ENCODE data around the gene DEPDC4.

DEPDC4 gene

DNA sequence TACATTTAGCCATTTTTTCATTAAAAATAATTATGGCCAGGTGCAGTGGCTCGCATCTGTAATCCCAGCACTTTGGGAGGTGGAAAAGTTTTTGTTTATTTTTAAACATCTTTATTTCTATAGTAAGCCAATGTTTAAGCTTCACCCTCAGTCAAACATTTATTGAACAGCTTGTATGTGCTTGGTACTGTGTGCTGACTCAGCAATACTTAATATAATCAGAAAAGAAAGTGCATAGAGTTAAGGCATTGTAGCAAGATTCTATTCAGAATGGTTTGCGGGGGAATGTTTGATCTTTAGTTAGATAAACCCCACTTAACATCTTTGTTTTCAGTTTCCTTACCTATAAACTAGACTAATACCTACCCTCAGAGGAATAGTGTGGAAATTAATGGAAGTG, 55.2 kb downstream of the DEPDC4 start:
- DNase-seq, result no peak

GRCh38 chr12:100208834-100209233, 58.0 kb downstream of the DEPDC4 start:
- DNase-seq, result no peak

DNA sequence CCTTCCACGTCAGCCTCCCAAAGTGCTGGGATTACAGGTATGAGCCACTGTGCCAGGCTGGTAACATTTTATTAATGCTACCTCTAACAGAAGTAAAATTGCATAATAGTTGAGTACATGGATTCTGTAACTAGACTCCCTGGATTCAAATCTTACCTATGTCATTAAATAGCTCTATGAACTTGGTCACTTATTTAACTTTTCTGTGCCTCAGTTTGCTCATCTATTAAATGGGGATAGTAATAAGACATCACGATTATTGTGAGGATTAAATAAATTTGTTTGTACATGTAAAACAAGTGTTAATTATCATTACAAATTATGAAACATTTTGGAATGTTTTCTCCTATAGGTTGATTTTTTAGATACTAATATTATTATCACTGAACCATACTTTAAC, 59.6 kb downstream of the DEPDC4 start:
- no peak for DNase-seq

- DNase-seq, result no peak
Observed at GRCh38 chr12:100201604-100202423, 65.1 kb downstream of the DEPDC4 start.

- DNase-seq, result peak; percentile 93 to 94
Observed at GRCh38 chr12:100200463-100201181, 66.3 kb downstream of the DEPDC4 start, which contains the start of gene ACTR6. Gene ACTR6, plus strand, starts transcription at chr12:100200815. Its CDS starts 37 bp downstream, at chr12:100200852.

- DNase-seq, result peak; percentile 70 to 78
Observed at GRCh38 chr12:100199347-100200149, 67.3 kb downstream of the DEPDC4 start.

DNA sequence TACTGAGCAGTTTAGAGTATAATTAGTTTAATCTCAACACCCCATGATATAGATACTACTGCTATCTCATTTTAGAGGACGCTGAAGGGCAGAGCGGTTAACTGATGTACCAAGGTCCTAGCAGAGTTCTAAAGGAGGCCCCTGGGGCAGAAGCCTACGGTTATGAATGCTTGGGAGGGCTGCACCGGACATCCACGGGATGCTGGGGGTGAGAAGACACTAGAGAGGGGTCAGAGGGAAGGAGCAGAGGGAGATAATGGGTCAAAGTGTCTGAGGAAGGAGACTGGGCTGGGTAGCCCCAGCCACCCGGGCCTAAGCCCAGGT, 67.9 kb downstream of the DEPDC4 start:
- DNase-seq, result no peak

DNA sequence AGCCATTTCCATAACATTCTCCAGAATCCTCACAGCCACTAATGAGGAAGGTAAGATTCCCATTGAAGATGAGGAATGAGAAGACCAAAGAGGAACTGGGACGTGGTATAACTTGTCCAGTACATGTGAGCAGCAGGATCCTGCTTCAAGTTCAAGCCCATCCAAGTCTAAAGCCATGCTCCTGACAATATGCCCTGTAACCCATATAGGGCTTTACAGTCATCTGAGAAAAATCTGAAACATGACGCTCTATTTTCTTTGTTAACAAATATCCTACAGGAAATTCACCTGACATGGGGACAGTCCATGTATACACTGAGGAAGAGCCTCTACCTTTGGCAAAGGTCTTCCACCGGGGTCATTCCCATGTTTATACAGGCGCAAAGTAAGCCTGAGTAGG, 69.4 kb downstream of the DEPDC4 start:
- DNase-seq, result no peak

DNA sequence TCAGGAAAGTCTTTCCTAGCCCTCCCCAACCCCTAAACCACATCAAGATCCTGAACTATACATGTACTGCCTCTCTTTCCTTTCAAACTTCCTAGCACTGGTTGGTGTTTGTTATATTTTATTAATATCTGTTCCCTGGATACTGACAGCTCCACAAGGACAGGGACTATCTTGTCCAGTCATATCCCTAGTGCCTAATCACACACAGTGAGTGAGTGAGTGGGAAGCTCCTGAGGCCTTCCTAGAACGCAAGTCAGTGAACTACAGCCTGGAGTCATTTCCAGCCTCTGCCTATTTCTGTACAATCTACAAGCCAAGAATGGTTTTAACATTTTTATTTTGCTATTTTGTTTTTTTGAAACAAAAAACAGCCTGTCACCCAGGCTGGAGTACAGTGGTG, 73.8 kb downstream of the DEPDC4 start:
- no peak for DNase-seq
